Measurements from ENCODE around the gene IL4R.

GRCh38 chr16:27304102-27304501 lies 9.7 kb upstream of the IL4R start:
- no peak for TF ChIP-seq POLR2A (IDR thresholded peaks at IDR 0.05)
- TF ChIP-seq, protein P1, sequence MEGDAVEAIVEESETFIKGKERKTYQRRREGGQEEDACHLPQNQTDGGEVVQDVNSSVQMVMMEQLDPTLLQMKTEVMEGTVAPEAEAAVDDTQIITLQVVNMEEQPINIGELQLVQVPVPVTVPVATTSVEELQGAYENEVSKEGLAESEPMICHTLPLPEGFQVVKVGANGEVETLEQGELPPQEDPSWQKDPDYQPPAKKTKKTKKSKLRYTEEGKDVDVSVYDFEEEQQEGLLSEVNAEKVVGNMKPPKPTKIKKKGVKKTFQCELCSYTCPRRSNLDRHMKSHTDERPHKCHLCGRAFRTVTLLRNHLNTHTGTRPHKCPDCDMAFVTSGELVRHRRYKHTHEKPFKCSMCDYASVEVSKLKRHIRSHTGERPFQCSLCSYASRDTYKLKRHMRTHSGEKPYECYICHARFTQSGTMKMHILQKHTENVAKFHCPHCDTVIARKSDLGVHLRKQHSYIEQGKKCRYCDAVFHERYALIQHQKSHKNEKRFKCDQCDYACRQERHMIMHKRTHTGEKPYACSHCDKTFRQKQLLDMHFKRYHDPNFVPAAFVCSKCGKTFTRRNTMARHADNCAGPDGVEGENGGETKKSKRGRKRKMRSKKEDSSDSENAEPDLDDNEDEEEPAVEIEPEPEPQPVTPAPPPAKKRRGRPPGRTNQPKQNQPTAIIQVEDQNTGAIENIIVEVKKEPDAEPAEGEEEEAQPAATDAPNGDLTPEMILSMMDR (IDR thresholded peaks at IDR 0.05), result no peak
